K562 (cell line): Measurements from ENCODE around the gene RPS8. TPM values are rescaled to one million over a fixed set of nuclear protein-coding genes. Genes with fewer than 3 reads are reported as not detected.
A peak's percentile ranks its signal among the peaks of the same experiment; 100 is the strongest.

ENCODE experiments used
- MEF2D ChIP-seq: conservative IDR thresholded peaks from 2 replicates; pipeline ENCODE4 v1.6.1; 2016; ENCODE audit warnings: low read depth, missing genetic modification characterization, missing compliant biosample characterization
- MGA ChIP-seq: fragments of 450-650 bp; IDR thresholded peaks from 2 replicates; pipeline ENCODE4 v1.6.1; 2016; ENCODE audit warnings: mild to moderate bottlenecking, moderate library complexity
- SP2 ChIP-seq: IDR thresholded peaks from 2 replicates; pipeline ENCODE4 v1.6.1; 2011; ENCODE audit warnings: mild to moderate bottlenecking, low read depth, low read length, moderate library complexity; ENCODE audit not compliant: poor library complexity, severe bottlenecking; ENCODE audit errors: extremely low read depth
- TAF1 ChIP-seq: IDR thresholded peaks from 2 replicates; pipeline ENCODE4 v1.6.1; 2011; ENCODE audit warnings: mild to moderate bottlenecking, low read length, moderate library complexity; ENCODE audit not compliant: insufficient read depth, control insufficient read depth, severe bottlenecking; ENCODE audit errors: extremely low read depth
- TAL1 ChIP-seq: fragments of 450-650 bp; IDR thresholded peaks from 2 replicates; pipeline ENCODE4 v1.6.1; 2016; ENCODE audit warnings: mild to moderate bottlenecking
- ZNF143 ChIP-seq: sonication (generic); formaldehyde crosslinking; IDR thresholded peaks from 2 replicates; pipeline ENCODE4 v1.9.0; 2022; ENCODE audit warnings: mild to moderate bottlenecking, missing genetic modification reagents
- ZNF311 ChIP-seq: fragments of 250-450 bp; sonication (Bioruptor Pico); IDR thresholded peaks from 2 replicates; pipeline ENCODE4 v1.4.0; 2020; ENCODE audit warnings: mild to moderate bottlenecking, moderate library complexity
- ZNF79 ChIP-seq: fragments of 250-450 bp; sonication (Bioruptor Pico); IDR thresholded peaks from 2 replicates; pipeline ENCODE4 v1.4.0; 2020; ENCODE audit warnings: low read depth, mild to moderate bottlenecking, moderate library complexity
- polyA plus RNA-seq, 8 experiments: library from polyadenylated mRNA; depleted of rRNA in 4 of 8; stranded (reverse) in 5 of 8; unstranded in 3 of 8; fragments of >200 nt; fragmentation: Nextera tagmentation in 2 of 8; fragmentation: Illumina TruSeq in 1 of 8; extraction: Ambion mirVana in 2 of 8; extraction: Trizol in 1 of 8; gene quantifications; 2 replicates each; pipeline versions ENCODE4 v1.2.1 to v1.2.3, GENCODE V29; 2011 to 2014; ENCODE audit warnings: inconsistent platforms in 1 of 8, missing spikeins in 1 of 8
- total RNA-seq, 7 experiments: library from RNA; depleted of rRNA in 6 of 7; stranded (reverse); fragments of >200 nt in 6 of 7; fragmentation: Illumina TruSeq in 2 of 7; extraction: Trizol in 2 of 7; gene quantifications; 2 replicates each; pipeline versions ENCODE4 v1.2.1 to v1.2.3, GENCODE V29; 2011 to 2021; ENCODE audit warnings: low replicate concordance in 1 of 7
- TF ChIP-seq, protein P1 (sequence below): sonication (generic); IDR thresholded peaks from 2 replicates; pipeline ENCODE4 v1.6.1; 2016
- TF ChIP-seq, protein P2 (sequence below), 2 experiments: fragments of 450-650 bp in 1 of 2; IDR thresholded peaks; 2 replicates each; pipeline ENCODE4 v1.6.1; 2011 to 2017; ENCODE audit warnings: low read depth in 2 of 2, antibody characterized with exemption in 1 of 2, borderline replicate concordance in 1 of 2, low read length in 1 of 2, mild to moderate bottlenecking in 1 of 2, mixed read lengths in 1 of 2; ENCODE audit not compliant: control insufficient read depth in 1 of 2

RPS8 gene
- total and polyA plus RNA-seq, 9 of the 15 experiments (the other 6 are each of a cell fraction or from before 2014, with no cell fraction given): 2,431 to 4,168 (median 3,109) TPM

GRCh38 chr1:44739307-44740178 is 35.8 kb upstream of the RPS8 start, which contains the start of gene KIF2C (continued):
- TF ChIP-seq MGA: peak; percentile 81; the same call in 1 of the 2 replicates
- no peak for TF ChIP-seq MEF2D (tag)
- TF ChIP-seq, protein P1, sequence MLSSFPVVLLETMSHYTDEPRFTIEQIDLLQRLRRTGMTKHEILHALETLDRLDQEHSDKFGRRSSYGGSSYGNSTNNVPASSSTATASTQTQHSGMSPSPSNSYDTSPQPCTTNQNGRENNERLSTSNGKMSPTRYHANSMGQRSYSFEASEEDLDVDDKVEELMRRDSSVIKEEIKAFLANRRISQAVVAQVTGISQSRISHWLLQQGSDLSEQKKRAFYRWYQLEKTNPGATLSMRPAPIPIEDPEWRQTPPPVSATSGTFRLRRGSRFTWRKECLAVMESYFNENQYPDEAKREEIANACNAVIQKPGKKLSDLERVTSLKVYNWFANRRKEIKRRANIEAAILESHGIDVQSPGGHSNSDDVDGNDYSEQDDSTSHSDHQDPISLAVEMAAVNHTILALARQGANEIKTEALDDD: no peak; the same call in 1 of the 2 replicates
- no peak for TF ChIP-seq SP2
- no peak for TF ChIP-seq ZNF79 (CRISPR knock-in tag)
- TF ChIP-seq, protein P2, sequence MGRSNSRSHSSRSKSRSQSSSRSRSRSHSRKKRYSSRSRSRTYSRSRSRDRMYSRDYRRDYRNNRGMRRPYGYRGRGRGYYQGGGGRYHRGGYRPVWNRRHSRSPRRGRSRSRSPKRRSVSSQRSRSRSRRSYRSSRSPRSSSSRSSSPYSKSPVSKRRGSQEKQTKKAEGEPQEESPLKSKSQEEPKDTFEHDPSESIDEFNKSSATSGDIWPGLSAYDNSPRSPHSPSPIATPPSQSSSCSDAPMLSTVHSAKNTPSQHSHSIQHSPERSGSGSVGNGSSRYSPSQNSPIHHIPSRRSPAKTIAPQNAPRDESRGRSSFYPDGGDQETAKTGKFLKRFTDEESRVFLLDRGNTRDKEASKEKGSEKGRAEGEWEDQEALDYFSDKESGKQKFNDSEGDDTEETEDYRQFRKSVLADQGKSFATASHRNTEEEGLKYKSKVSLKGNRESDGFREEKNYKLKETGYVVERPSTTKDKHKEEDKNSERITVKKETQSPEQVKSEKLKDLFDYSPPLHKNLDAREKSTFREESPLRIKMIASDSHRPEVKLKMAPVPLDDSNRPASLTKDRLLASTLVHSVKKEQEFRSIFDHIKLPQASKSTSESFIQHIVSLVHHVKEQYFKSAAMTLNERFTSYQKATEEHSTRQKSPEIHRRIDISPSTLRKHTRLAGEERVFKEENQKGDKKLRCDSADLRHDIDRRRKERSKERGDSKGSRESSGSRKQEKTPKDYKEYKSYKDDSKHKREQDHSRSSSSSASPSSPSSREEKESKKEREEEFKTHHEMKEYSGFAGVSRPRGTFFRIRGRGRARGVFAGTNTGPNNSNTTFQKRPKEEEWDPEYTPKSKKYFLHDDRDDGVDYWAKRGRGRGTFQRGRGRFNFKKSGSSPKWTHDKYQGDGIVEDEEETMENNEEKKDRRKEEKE (IDR thresholded peaks at IDR 0.05; ENCODE audit: borderline replicate concordance in 1 of 2, control insufficient read depth in 1 of 2, low read depth in 2 of 2, low read length in 1 of 2): peak in 1 of 2 experiments; percentile 63; a peak in 1 of 4 replicates
- no peak for TF ChIP-seq ZNF311 (CRISPR knock-in tag)
- peak; percentile 80 for TF ChIP-seq ZNF143 (CRISPR knock-in tag)
- no peak for TF ChIP-seq TAL1
- TF ChIP-seq TAF1: peak; percentile 90
